Uterus (tissue), 2 donors: ENCODE results near the gene BLOC1S3.

ENCODE experiments used
- POLR2A ChIP-seq, 2 donors: fragments of 450-650 bp; IDR thresholded peaks; one replicate each; pipeline ENCODE4 v1.6.1; 2016; ENCODE audit warnings: antibody characterized with exemption in 2 of 2, mild to moderate bottlenecking in 1 of 2, moderate library complexity in 1 of 2
- TF ChIP-seq, protein P1 (sequence below), 4 experiments: fragments of 200-600 bp in 2 of 4; fragments of 450-650 bp in 2 of 4; sonication (generic) in 2 of 4; IDR thresholded peaks; one replicate each; pipeline ENCODE4 v1.5.1; 2016 to 2019; ENCODE audit warnings: antibody characterized with exemption in 4 of 4, mild to moderate bottlenecking in 2 of 4, moderate library complexity in 1 of 4

DNA sequence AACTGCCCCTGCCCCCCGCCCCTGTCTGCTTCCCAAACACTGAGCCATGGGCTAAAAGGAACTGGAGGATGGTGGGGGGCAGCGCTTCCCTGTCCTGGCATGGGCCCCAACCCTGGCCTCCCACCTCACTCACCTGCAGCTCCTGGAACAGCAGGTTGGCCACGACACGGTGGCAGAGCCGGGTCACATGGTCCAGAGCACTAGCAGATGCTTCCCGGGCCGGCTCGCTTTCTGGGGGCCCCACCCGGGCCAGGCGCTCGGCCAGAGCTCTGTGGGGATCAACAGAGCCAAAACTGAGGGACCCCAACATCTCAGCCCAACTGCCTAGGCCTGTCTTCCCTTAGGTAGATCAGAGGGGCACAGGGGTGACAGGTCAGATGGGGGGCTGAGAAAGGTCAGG lies 46.1 kb downstream of the BLOC1S3 start:
- TF ChIP-seq, protein P1, sequence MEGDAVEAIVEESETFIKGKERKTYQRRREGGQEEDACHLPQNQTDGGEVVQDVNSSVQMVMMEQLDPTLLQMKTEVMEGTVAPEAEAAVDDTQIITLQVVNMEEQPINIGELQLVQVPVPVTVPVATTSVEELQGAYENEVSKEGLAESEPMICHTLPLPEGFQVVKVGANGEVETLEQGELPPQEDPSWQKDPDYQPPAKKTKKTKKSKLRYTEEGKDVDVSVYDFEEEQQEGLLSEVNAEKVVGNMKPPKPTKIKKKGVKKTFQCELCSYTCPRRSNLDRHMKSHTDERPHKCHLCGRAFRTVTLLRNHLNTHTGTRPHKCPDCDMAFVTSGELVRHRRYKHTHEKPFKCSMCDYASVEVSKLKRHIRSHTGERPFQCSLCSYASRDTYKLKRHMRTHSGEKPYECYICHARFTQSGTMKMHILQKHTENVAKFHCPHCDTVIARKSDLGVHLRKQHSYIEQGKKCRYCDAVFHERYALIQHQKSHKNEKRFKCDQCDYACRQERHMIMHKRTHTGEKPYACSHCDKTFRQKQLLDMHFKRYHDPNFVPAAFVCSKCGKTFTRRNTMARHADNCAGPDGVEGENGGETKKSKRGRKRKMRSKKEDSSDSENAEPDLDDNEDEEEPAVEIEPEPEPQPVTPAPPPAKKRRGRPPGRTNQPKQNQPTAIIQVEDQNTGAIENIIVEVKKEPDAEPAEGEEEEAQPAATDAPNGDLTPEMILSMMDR (IDR thresholded peaks at IDR 0.05): no peak
- TF ChIP-seq POLR2A (IDR thresholded peaks at IDR 0.05): no peak
